Mesenchymal stem cell (in vitro differentiated cells and primary cell): ENCODE measurements around the gene SPRR5.

Experiments used
- DNase-seq: peaks from one replicate; pipeline ENCODE4 v3.0.0-alpha.2; 2013
- H2AFZ ChIP-seq: one replicate; pipeline ENCODE4 v1.6.1; 2013; ENCODE audit warnings: low read depth, mild to moderate bottlenecking, control low read depth, inconsistent platforms, low read length, moderate library complexity
- H2AK5ac ChIP-seq: 2 replicates; pipeline ENCODE4 v1.6.1; 2013; ENCODE audit warnings: low read length, moderate library complexity, mild to moderate bottlenecking, inconsistent platforms; ENCODE audit not compliant: severe bottlenecking
- H2BK120ac ChIP-seq: one replicate; pipeline ENCODE4 v1.6.1; 2013; ENCODE audit warnings: low read depth, mild to moderate bottlenecking, inconsistent platforms, low read length, moderate library complexity
- H2BK12ac ChIP-seq, 2 experiments: one replicate each; pipeline ENCODE4 v1.6.1; 2013; ENCODE audit warnings: inconsistent platforms in 2 of 2, low read length in 2 of 2, mild to moderate bottlenecking in 2 of 2, moderate library complexity in 2 of 2, control low read depth in 1 of 2
- H2BK15ac ChIP-seq: one replicate; pipeline ENCODE4 v1.6.1; 2013; ENCODE audit warnings: mild to moderate bottlenecking, low read depth, inconsistent platforms; ENCODE audit not compliant: poor library complexity, severe bottlenecking
- H2BK5ac ChIP-seq: 2 replicates; pipeline ENCODE4 v1.6.1; 2013; ENCODE audit warnings: low read depth, mild to moderate bottlenecking, low read length, control low read depth, inconsistent platforms; ENCODE audit not compliant: poor library complexity, severe bottlenecking
- H3K14ac ChIP-seq, 2 experiments: one replicate each; pipeline ENCODE4 v1.6.1; 2013; ENCODE audit warnings: inconsistent platforms in 2 of 2, low read length in 2 of 2, control low read depth in 1 of 2, mild to moderate bottlenecking in 1 of 2, moderate library complexity in 1 of 2
- H3K18ac ChIP-seq, 2 experiments: one replicate each; pipeline ENCODE4 v1.6.1; 2013; ENCODE audit warnings: inconsistent platforms in 2 of 2, low read length in 2 of 2, control low read depth in 1 of 2, low read depth in 1 of 2, mild to moderate bottlenecking in 1 of 2
- H3K23ac ChIP-seq, 2 experiments: one replicate each; pipeline ENCODE4 v1.6.1; 2013; ENCODE audit warnings: inconsistent platforms in 2 of 2, low read length in 2 of 2, mild to moderate bottlenecking in 2 of 2, moderate library complexity in 2 of 2, control low read depth in 1 of 2
- H3K27ac ChIP-seq: 2 replicates; pipeline ENCODE4 v1.5.1; 2013; ENCODE audit warnings: mild to moderate bottlenecking, moderate library complexity, low read length, control low read depth, inconsistent platforms; ENCODE audit not compliant: poor library complexity, severe bottlenecking
- H3K27me3 ChIP-seq, 2 experiments: 2 replicates each; pipeline versions ENCODE4 v1.6.1 to v1.7.0; 2013; ENCODE audit warnings: low read length in 2 of 2, mild to moderate bottlenecking in 2 of 2, moderate library complexity in 2 of 2, control low read depth in 1 of 2, inconsistent platforms in 1 of 2; ENCODE audit not compliant: control insufficient read depth in 1 of 2, insufficient read depth in 1 of 2
- H3K36me3 ChIP-seq, 2 experiments: 2 replicates each; pipeline versions ENCODE4 v1.6.1 to v1.7.0; 2013; ENCODE audit warnings: low read length in 2 of 2, control low read depth in 1 of 2, inconsistent platforms in 1 of 2, low read depth in 1 of 2, mild to moderate bottlenecking in 1 of 2; ENCODE audit not compliant: insufficient read depth in 2 of 2, control insufficient read depth in 1 of 2
- H3K4ac ChIP-seq, 2 experiments: one replicate each; pipeline ENCODE4 v1.6.1; 2013; ENCODE audit warnings: inconsistent platforms in 2 of 2, low read length in 2 of 2, mild to moderate bottlenecking in 2 of 2, moderate library complexity in 2 of 2, control low read depth in 1 of 2, low read depth in 1 of 2
- H3K4me1 ChIP-seq: 2 replicates; pipeline ENCODE4 v1.6.1; 2013; ENCODE audit warnings: low read depth, low read length, control low read depth; ENCODE audit not compliant: control insufficient read depth, insufficient read depth
- H3K4me2 ChIP-seq: 2 replicates; pipeline ENCODE4 v1.6.1; 2013; ENCODE audit warnings: low read length, mild to moderate bottlenecking, inconsistent platforms; ENCODE audit not compliant: poor library complexity, severe bottlenecking
- H3K4me3 ChIP-seq, 2 experiments: 2 replicates each; pipeline versions ENCODE4 v1.5.1 to v1.7.0; 2013; ENCODE audit warnings: low read length in 2 of 2, mild to moderate bottlenecking in 2 of 2, control low read depth in 1 of 2, low read depth in 1 of 2; ENCODE audit not compliant: insufficient read depth in 1 of 2
- H3K79me1 ChIP-seq: replicated peaks from 2 replicates; pipeline ENCODE4 v1.6.1; 2013; ENCODE audit warnings: mild to moderate bottlenecking, control low read depth, low read length, inconsistent platforms; ENCODE audit not compliant: poor library complexity, severe bottlenecking
- H3K9ac ChIP-seq: 2 replicates; pipeline ENCODE4 v1.7.0; 2013; ENCODE audit warnings: mild to moderate bottlenecking, low read length, moderate library complexity
- H3K9me3 ChIP-seq: 2 replicates; pipeline ENCODE4 v1.7.0; 2013; ENCODE audit warnings: mild to moderate bottlenecking, low read length; ENCODE audit not compliant: control insufficient read depth
- H4K8ac ChIP-seq: one replicate; pipeline ENCODE4 v1.6.1; 2013; ENCODE audit warnings: inconsistent platforms, mild to moderate bottlenecking, low read length, moderate library complexity
- H4K91ac ChIP-seq: one replicate; pipeline ENCODE4 v1.6.1; 2013; ENCODE audit warnings: mild to moderate bottlenecking, low read length, inconsistent platforms
- WGBS: methylation state at CpG from one replicate; pipeline ENCODE4 v1.1.7; 2013; ENCODE audit warnings: mixed read lengths; 5-methylcytosine and 5-hydroxymethylcytosine counted together

Gene SPRR5

GRCh38 chr1:152970495-152970894 lies 23.5 kb downstream of the SPRR5 start, which contains the start of gene SPRR4:
Gene SPRR4 (plus strand): TSS chr1:152970648. CDS start chr1:152971891, 1,243 bp downstream.
- no peak within 1 kb of the TSS for H2AFZ ChIP-seq
- peaks cover 0 to 5% of the 10 kb centered on the region in 2 experiments for H3K27me3 ChIP-seq

GRCh38 chr1:152972196-152972886 lies 25.3 kb downstream of the SPRR5 start:
- Histone ChIP-seq H3K27ac (no peak overlapping the region), H3K9me3 (peaks cover 2% of the 10 kb centered on the region), H2BK120ac (no peak overlapping the region), H3K4me2 (no peak overlapping the region), H3K9ac (no peak overlapping the region), H3K4me3 (no peak overlapping the region), H3K18ac (no peak overlapping the region), H3K4me1 (no peaks in the 10 kb centered on the region), H2BK5ac (no peak overlapping the region), H2BK12ac (no peak overlapping the region), H3K14ac (no peak overlapping the region), H3K4ac (no peak overlapping the region), H2BK15ac (no peak overlapping the region), H2AK5ac (no peak overlapping the region), H3K36me3 (no peaks in the 10 kb centered on the region), H3K79me1 (no peaks in the 10 kb centered on the region), H2AFZ (no peak overlapping the region), H3K23ac (no peak overlapping the region), H4K91ac (no peak overlapping the region), H3K27me3 (peaks cover 0 to 5% of the 10 kb centered on the region in 2 experiments), H4K8ac (no peak overlapping the region)
- 65% methylated on average over 4 of the region's 4 CpGs for WGBS
- no peak for DNase-seq

More at GRCh38 chr1:152970495-152970894, 23.5 kb downstream of the SPRR5 start, which contains the start of gene SPRR4:
- Histone ChIP-seq H3K27ac (no peak within 1 kb of the TSS), H2BK15ac (no peak within 1 kb of the TSS), H3K36me3 (no peaks in the 10 kb centered on the region), H3K79me1 (no peaks in the 10 kb centered on the region), H3K23ac (no peak within 1 kb of the TSS), H3K4me3 (no peak within 1 kb of the TSS), H2BK120ac (no peak within 1 kb of the TSS), H3K4me1 (no peaks in the 10 kb centered on the region), H3K14ac (no peak within 1 kb of the TSS), H3K4ac (no peak within 1 kb of the TSS), H3K9ac (no peak within 1 kb of the TSS), H3K4me2 (no peak within 1 kb of the TSS), H2BK5ac (no peak within 1 kb of the TSS), H2AK5ac (no peak within 1 kb of the TSS), H3K18ac (no peak within 1 kb of the TSS), H4K91ac (no peak within 1 kb of the TSS), H3K9me3 (peaks cover 2% of the 10 kb centered on the region), H4K8ac (no peak within 1 kb of the TSS), H2BK12ac (no peak within 1 kb of the TSS)
- no peak for DNase-seq
- WGBS: 71% methylated on average over 5 of the region's 6 CpGs

GRCh38 chr1:152976688-152977087 lies 29.7 kb downstream of the SPRR5 start:
- H2BK120ac ChIP-seq: no peak overlapping the region
- no peak overlapping the region for H3K27ac ChIP-seq
- H3K14ac ChIP-seq: no peak overlapping the region
- no peaks in the 10 kb centered on the region for H3K4me1 ChIP-seq
- no peak overlapping the region for H2AK5ac ChIP-seq
- H3K18ac ChIP-seq: no peak overlapping the region
- no peak overlapping the region for H2BK5ac ChIP-seq
- H3K9me3 ChIP-seq: peaks cover 2% of the 10 kb centered on the region
- no peak overlapping the region for H2BK12ac ChIP-seq
- no peak overlapping the region for H3K23ac ChIP-seq
- DNase-seq: no peak
- no peaks in the 10 kb centered on the region for H3K79me1 ChIP-seq
- H3K27me3 ChIP-seq: peaks cover 0 to 13% of the 10 kb centered on the region in 2 experiments
- H3K4me2 ChIP-seq: no peak overlapping the region
- no peak overlapping the region for H4K8ac ChIP-seq
- no peak overlapping the region for H3K4me3 ChIP-seq
- no peak overlapping the region for H3K9ac ChIP-seq
- no peak overlapping the region for H2BK15ac ChIP-seq
- H3K36me3 ChIP-seq: no peaks in the 10 kb centered on the region
- no peak overlapping the region for H4K91ac ChIP-seq
- H2AFZ ChIP-seq: no peak overlapping the region
- no peak overlapping the region for H3K4ac ChIP-seq
- WGBS: no CpG with 5 or more reads among the region's 1 CpG

- Histone ChIP-seq H3K14ac (no peak overlapping the region), H3K9me3 (no peaks in the 10 kb centered on the region), H3K4me3 (no peak overlapping the region), H3K36me3 (no peaks in the 10 kb centered on the region), H2AFZ (no peak overlapping the region), H4K91ac (no peak overlapping the region), H2BK120ac (no peak overlapping the region), H3K4me1 (no peaks in the 10 kb centered on the region), H2AK5ac (no peak overlapping the region), H3K4ac (no peak overlapping the region), H3K27ac (no peak overlapping the region), H3K27me3 (peaks cover 0 to 13% of the 10 kb centered on the region in 2 experiments), H2BK15ac (no peak overlapping the region), H2BK12ac (no peak overlapping the region), H3K4me2 (no peak overlapping the region), H4K8ac (no peak overlapping the region), H3K9ac (no peak overlapping the region), H3K18ac (no peak overlapping the region), H3K23ac (no peak overlapping the region), H2BK5ac (no peak overlapping the region), H3K79me1 (no peaks in the 10 kb centered on the region)
- no peak for DNase-seq
Observed at GRCh38 chr1:152977614-152978013, 30.6 kb downstream of the SPRR5 start.
